Measurements from ENCODE around the gene CLSTN2.

DNA sequence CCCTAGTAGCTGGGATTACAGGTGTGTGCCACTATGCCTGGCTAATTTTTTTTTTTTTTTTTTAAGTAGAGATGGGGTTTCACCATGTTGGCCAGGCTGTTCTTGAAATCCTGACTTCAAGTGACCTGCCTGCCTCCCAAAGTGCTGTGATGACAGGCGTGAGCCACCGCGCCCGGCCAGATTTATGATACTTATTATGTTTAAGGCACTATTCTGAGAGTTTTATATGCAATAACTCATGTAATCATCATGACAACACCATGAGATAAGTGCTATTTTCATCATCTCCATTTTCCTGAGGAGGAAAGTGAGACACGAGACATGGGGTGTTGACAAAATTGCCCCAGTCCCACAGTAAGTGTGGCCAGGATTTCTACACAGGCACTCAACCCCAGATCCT, 376.4 kb downstream of the CLSTN2 start:
- TF ChIP-seq POLR2AphosphoS5 (IDR thresholded peaks at IDR 0.05; ENCODE audit: low read depth, low read length) (no peak), POLR2A (IDR thresholded peaks at IDR 0.05; ENCODE audit: low read depth, low read length) (no peak), TAF1 (IDR thresholded peaks at IDR 0.05; ENCODE audit: low read depth, low read length) (no peak)
